Astrocyte (in vitro differentiated cells and primary cell): ENCODE data around the gene ELP4. TPM values are rescaled to one million over a fixed set of nuclear protein-coding genes. Genes with fewer than 3 reads are reported as not detected.

Source experiments
- DNase-seq: peaks from one replicate; pipeline ENCODE4 v3.0.0-alpha.2; 2010; ENCODE audit warnings: low read depth
- FAIRE-seq: peaks from 2 replicates; lab custom pipeline; 2011; peaks lifted over from hg19 to GRCh38; lab: Jason Lieb, UNC
- H2AFZ ChIP-seq: 2 replicates; pipeline ENCODE4 v1.6.0; 2012; ENCODE audit warnings: low read depth, low read length, inconsistent platforms
- H3K27ac ChIP-seq: 2 replicates; pipeline ENCODE4 v1.5.1; 2011; ENCODE audit warnings: low read depth, low read length, inconsistent platforms
- H3K27me3 ChIP-seq: 2 replicates; pipeline ENCODE4 v1.6.0; 2011; ENCODE audit warnings: low read length, inconsistent platforms; ENCODE audit not compliant: insufficient read depth
- H3K36me3 ChIP-seq: 2 replicates; pipeline ENCODE4 v1.5.1; 2011; ENCODE audit warnings: low read length, inconsistent platforms; ENCODE audit not compliant: insufficient read depth
- H3K4me1 ChIP-seq: 2 replicates; pipeline ENCODE4 v1.5.1; 2011; ENCODE audit warnings: low read length, inconsistent platforms; ENCODE audit not compliant: insufficient read depth
- H3K4me2 ChIP-seq: 2 replicates; pipeline ENCODE4 v1.6.0; 2012; ENCODE audit warnings: low read length, inconsistent platforms
- H3K4me3 ChIP-seq: 2 replicates; pipeline ENCODE4 v1.5.1; 2011; ENCODE audit warnings: low read depth, mild to moderate bottlenecking, low read length, inconsistent platforms; ENCODE audit not compliant: insufficient read depth
- H3K79me2 ChIP-seq: 2 replicates; pipeline ENCODE4 v1.6.0; 2012; ENCODE audit warnings: mild to moderate bottlenecking, low read length, inconsistent platforms; ENCODE audit not compliant: insufficient read depth
- H3K9ac ChIP-seq: 2 replicates; pipeline ENCODE4 v1.6.0; 2012; ENCODE audit warnings: mild to moderate bottlenecking, low read length, inconsistent platforms
- H3K9me3 ChIP-seq: 2 replicates; pipeline ENCODE4 v1.5.1; 2012; ENCODE audit warnings: low read depth, mild to moderate bottlenecking, low read length, inconsistent platforms; ENCODE audit not compliant: insufficient read depth
- H4K20me1 ChIP-seq: 2 replicates; pipeline ENCODE4 v1.6.0; 2012; ENCODE audit warnings: low read length, inconsistent platforms; ENCODE audit not compliant: insufficient read depth
- H3K27ac Mint-ChIP-seq: one replicate; pipeline ENCODE4 v1.8.0; 2021; ENCODE audit warnings: mild to moderate bottlenecking, mixed read lengths; ENCODE audit not compliant: unreplicated experiment
- H3K27me3 Mint-ChIP-seq: one replicate; pipeline ENCODE4 v1.8.0; 2021; ENCODE audit warnings: low read depth, mixed read lengths; ENCODE audit not compliant: unreplicated experiment
- H3K36me3 Mint-ChIP-seq: one replicate; pipeline ENCODE4 v1.8.0; 2021; ENCODE audit warnings: low read depth, mixed read lengths; ENCODE audit not compliant: unreplicated experiment
- H3K4me1 Mint-ChIP-seq: one replicate; pipeline ENCODE4 v1.8.0; 2021; ENCODE audit warnings: low read depth, mixed read lengths; ENCODE audit not compliant: unreplicated experiment
- H3K4me3 Mint-ChIP-seq: one replicate; pipeline ENCODE4 v1.8.0; 2021; ENCODE audit warnings: mild to moderate bottlenecking, moderate library complexity, mixed read lengths; ENCODE audit not compliant: unreplicated experiment
- H3K9me3 Mint-ChIP-seq: one replicate; pipeline ENCODE4 v1.8.0; 2021; ENCODE audit warnings: mild to moderate bottlenecking, mixed read lengths; ENCODE audit not compliant: unreplicated experiment
- EZH2 ChIP-seq: IDR thresholded peaks from 2 replicates; pipeline ENCODE4 v1.6.1; 2012; ENCODE audit warnings: mild to moderate bottlenecking, low read length, inconsistent platforms; ENCODE audit not compliant: insufficient read depth
- total RNA-seq: library from RNA; stranded (reverse); gene quantifications from 2 replicates; pipeline ENCODE4 v1.2.1, GENCODE V29; 2021
- TF ChIP-seq, protein P1 (sequence below): IDR thresholded peaks from 2 replicates; pipeline ENCODE4 v1.5.1; 2011; ENCODE audit warnings: low read depth, mild to moderate bottlenecking, inconsistent platforms, low read length, moderate library complexity; ENCODE audit not compliant: insufficient read depth

Gene ELP4
- total RNA-seq, 1 donor from 2014 or later = 12.9 TPM

DNA sequence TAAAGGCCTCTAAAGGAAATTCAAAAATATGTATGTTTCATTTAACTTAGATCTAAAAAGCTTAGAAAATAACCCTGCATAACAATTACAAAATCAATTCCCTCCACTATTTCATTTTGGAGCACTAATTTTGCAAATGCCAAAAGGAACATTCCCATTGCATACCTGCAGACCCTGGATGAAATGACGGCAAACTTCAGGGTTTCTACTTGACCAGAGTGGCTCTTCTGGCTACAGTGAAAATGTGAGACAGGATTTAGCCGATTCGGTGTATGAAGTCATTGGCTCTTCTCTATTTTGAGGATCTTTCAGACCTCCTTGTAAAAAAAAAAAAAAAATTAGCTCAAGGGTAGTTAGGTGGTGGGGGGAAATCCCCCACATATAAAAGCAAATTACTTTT, 257.5 kb downstream of the ELP4 start:
- Histone ChIP-seq H3K9ac (no peak overlapping the region), H3K4me3 (no peak overlapping the region), H3K27me3 (no peaks in the 10 kb centered on the region), H3K36me3 (no peaks in the 10 kb centered on the region), H3K4me1 (no peaks in the 10 kb centered on the region), H3K4me2 (no peak overlapping the region), H3K79me2 (no peaks in the 10 kb centered on the region), H3K9me3 (no peaks in the 10 kb centered on the region), H4K20me1 (no peaks in the 10 kb centered on the region), H3K27ac (no peak overlapping the region), H2AFZ (no peak overlapping the region)
- Mint-ChIP-seq H3K36me3 (no peaks in the 10 kb centered on the region), H3K4me1 (peaks cover 2% of the 10 kb centered on the region), H3K4me3 (no peak overlapping the region), H3K27me3 (no peaks in the 10 kb centered on the region), H3K9me3 (no peaks in the 10 kb centered on the region), H3K27ac (no peak overlapping the region)
- no peak for TF ChIP-seq EZH2
- TF ChIP-seq, protein P1, sequence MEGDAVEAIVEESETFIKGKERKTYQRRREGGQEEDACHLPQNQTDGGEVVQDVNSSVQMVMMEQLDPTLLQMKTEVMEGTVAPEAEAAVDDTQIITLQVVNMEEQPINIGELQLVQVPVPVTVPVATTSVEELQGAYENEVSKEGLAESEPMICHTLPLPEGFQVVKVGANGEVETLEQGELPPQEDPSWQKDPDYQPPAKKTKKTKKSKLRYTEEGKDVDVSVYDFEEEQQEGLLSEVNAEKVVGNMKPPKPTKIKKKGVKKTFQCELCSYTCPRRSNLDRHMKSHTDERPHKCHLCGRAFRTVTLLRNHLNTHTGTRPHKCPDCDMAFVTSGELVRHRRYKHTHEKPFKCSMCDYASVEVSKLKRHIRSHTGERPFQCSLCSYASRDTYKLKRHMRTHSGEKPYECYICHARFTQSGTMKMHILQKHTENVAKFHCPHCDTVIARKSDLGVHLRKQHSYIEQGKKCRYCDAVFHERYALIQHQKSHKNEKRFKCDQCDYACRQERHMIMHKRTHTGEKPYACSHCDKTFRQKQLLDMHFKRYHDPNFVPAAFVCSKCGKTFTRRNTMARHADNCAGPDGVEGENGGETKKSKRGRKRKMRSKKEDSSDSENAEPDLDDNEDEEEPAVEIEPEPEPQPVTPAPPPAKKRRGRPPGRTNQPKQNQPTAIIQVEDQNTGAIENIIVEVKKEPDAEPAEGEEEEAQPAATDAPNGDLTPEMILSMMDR = no peak
- FAIRE-seq (no peak), DNase-seq (no peak)

DNA sequence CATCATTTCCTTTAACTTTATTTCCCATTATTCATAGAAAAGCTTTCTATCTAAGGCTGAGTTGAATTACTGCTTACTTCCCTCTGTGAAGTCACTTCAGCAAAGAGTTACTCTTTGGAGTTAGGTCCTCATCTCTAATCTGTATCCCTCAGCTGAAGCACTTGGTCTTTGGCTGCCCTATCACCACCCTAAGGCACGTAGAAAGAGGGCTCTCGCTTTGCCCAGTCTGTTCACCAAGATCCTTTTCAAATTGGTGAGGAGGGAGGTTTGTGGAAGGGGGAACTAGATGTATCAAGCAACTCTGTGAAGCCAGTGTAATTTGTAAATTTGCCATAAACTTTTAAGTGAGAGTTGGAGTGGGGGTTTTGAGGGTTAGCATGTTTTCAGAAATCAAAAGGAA, 258.1 kb downstream of the ELP4 start:
- Mint-ChIP-seq H3K27me3 (no peaks in the 10 kb centered on the region), H3K27ac (no peak overlapping the region), H3K4me1 (peaks cover 2% of the 10 kb centered on the region), H3K36me3 (no peaks in the 10 kb centered on the region), H3K4me3 (no peak overlapping the region), H3K9me3 (no peaks in the 10 kb centered on the region)
- Histone ChIP-seq H3K27me3 (no peaks in the 10 kb centered on the region), H4K20me1 (no peaks in the 10 kb centered on the region), H2AFZ (no peak overlapping the region), H3K79me2 (no peaks in the 10 kb centered on the region), H3K9me3 (no peaks in the 10 kb centered on the region), H3K9ac (no peak overlapping the region), H3K4me1 (no peaks in the 10 kb centered on the region), H3K27ac (no peak overlapping the region), H3K4me2 (no peak overlapping the region), H3K4me3 (no peak overlapping the region), H3K36me3 (no peaks in the 10 kb centered on the region)
- DNase-seq (no peak), FAIRE-seq (no peak)
- TF ChIP-seq, protein P1 = no peak
- no peak for TF ChIP-seq EZH2

DNA sequence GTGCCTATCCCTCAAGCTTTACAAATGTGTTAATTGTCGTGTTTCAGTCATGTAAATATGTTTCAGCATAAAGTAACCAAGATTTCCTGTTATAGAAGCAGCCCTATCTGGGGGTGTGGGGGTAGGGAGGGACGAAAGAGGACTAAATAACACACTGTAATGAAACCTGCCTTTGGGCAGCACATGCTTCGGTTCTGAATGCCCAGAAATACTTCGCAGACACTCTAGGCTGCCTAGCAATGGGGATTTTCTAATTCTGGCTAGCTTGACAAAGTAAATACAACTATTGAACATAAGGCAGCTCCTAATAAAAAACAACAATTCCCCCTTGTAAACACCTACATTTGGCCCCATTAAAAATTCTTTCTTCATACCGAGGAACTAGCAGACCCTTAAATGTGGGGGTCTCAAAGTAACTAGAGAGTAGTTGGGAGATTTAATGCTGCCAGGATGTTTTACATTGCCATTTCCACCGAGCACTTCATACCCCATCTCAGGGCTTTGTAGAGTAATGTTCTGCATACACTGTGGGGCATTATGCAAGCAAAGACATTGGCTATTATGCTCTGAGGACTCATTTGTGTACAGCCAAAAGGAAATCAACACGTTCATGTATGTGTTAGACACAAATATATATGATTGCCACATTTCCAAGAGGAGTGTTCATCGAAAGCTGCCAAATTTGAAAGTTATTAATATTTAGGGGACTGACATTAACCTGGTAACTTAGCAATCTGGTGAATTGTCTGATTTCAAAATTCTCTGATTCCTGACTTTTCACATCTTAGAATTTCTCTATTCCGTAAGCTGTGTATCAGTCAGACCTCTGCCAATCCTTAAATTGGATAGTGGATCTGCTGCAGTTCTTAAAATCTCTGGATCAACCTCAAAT, 259.4 kb downstream of the ELP4 start:
- Histone ChIP-seq H3K36me3 (no peaks in the 10 kb centered on the region), H3K79me2 (no peaks in the 10 kb centered on the region), H3K4me2 (no peak overlapping the region), H3K4me3 (no peak overlapping the region), H4K20me1 (no peaks in the 10 kb centered on the region), H3K4me1 (no peaks in the 10 kb centered on the region), H3K9ac (no peak overlapping the region), H3K27me3 (no peaks in the 10 kb centered on the region), H2AFZ (no peak overlapping the region), H3K27ac (no peak overlapping the region), H3K9me3 (no peaks in the 10 kb centered on the region)
- Mint-ChIP-seq H3K27me3 (no peaks in the 10 kb centered on the region), H3K27ac (no peak overlapping the region), H3K36me3 (peaks cover 2% of the 10 kb centered on the region), H3K4me1 (no peaks in the 10 kb centered on the region), H3K4me3 (no peak overlapping the region), H3K9me3 (no peaks in the 10 kb centered on the region)
- no peak for FAIRE-seq
- DNase-seq = no peak
- TF ChIP-seq EZH2 = no peak
- TF ChIP-seq, protein P1 = no peak
